Astrocyte (in vitro differentiated cells and primary cell): ENCODE data around the gene CPNE4.

Experiments used
- CTCF ChIP-seq: IDR thresholded peaks from 2 replicates; pipeline ENCODE4 v1.5.1; 2011; ENCODE audit warnings: low read depth, mild to moderate bottlenecking, inconsistent platforms, low read length, moderate library complexity; ENCODE audit not compliant: insufficient read depth
- EZH2 ChIP-seq: IDR thresholded peaks from 2 replicates; pipeline ENCODE4 v1.6.1; 2012; ENCODE audit warnings: mild to moderate bottlenecking, low read length, inconsistent platforms; ENCODE audit not compliant: insufficient read depth

DNA sequence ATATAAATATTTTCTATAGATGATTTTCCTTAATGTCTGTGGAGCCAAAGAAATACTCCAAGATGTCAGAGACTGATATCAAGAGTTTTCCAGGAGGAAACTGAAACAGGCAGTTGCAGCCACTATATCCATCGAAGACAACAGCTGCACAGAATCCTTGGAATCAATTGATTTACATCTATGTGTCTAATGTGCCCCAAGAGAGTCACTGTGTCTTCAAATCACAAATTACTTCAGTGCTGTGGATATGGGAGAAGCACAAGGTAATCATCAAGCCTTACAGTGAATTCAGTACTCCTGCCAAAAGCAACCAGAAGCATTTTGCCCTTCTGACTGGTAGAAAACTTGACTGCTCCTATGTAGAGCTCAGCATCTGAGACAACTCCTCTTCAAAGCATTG is 51.1 kb downstream of the CPNE4 start:
- TF ChIP-seq CTCF (no peak), EZH2 (no peak)
